Esophagus muscularis mucosa (tissue), 4 donors: ENCODE measurements around the gene MT1H. TPM values are rescaled to one million over a fixed set of nuclear protein-coding genes. Genes with fewer than 3 reads are reported as not detected.

ENCODE experiments used
- DNase-seq: peaks from one replicate; pipeline ENCODE4 v3.0.0-alpha.2; 2017; ENCODE audit errors: extremely low spot score
- H3K27ac ChIP-seq, 4 donors: fragments of 200-600 bp; sonication (generic); replicated peaks in 1 of 4; 1 replicate in 3 of 4; 2 replicates in 1 of 4; pipeline ENCODE4 v1.5.1; 2016 to 2019; ENCODE audit warnings: mild to moderate bottlenecking in 1 of 4
- H3K27me3 ChIP-seq, 4 donors: fragments of 200-600 bp; sonication (generic); one replicate each; pipeline versions ENCODE4 v1.5.1 to v1.6.0; 2016 to 2019
- H3K36me3 ChIP-seq, 4 donors: fragments of 200-600 bp; sonication (generic); one replicate each; pipeline ENCODE4 v1.5.1; 2016 to 2019
- H3K4me1 ChIP-seq, 4 donors: fragments of 200-600 bp; sonication (generic); one replicate each; pipeline ENCODE4 v1.5.1; 2016 to 2019
- H3K4me3 ChIP-seq, 4 donors: fragments of 200-600 bp; sonication (generic); 1 replicate in 2 of 4; 2 replicates in 2 of 4; pipeline ENCODE4 v1.5.1; 2016 to 2019; ENCODE audit warnings: mild to moderate bottlenecking in 4 of 4, moderate library complexity in 1 of 4
- H3K9me3 ChIP-seq, 4 donors: fragments of 200-600 bp; sonication (generic); 1 replicate in 3 of 4; 2 replicates in 1 of 4; pipeline ENCODE4 v1.5.1; 2016 to 2019
- EP300 ChIP-seq: sonication (generic); formaldehyde crosslinking; IDR thresholded peaks from one replicate; pipeline ENCODE4 v1.6.1; 2017; ENCODE audit warnings: antibody characterized with exemption
- POLR2A ChIP-seq: fragments of 450-650 bp; IDR thresholded peaks from one replicate; pipeline ENCODE4 v1.6.1; 2017; ENCODE audit warnings: antibody characterized with exemption, moderate library complexity, mild to moderate bottlenecking, low read depth
- POLR2AphosphoS5 ChIP-seq, 2 donors: sonication (generic); formaldehyde crosslinking; IDR thresholded peaks; one replicate each; pipeline ENCODE4 v1.6.1; 2017; ENCODE audit warnings: antibody characterized with exemption in 2 of 2
- WGBS: methylation state at CpG from one replicate; pipeline ENCODE4 v1.1.5; 2018; 5-methylcytosine and 5-hydroxymethylcytosine counted together
- intact Hi-C: fragments of 100-400 bp; cut with DNase I; formaldehyde crosslinking; loops from one replicate; pipeline ENCODE4 v1.15.1; 2023
- total RNA-seq, 4 donors: library from RNA; depleted of rRNA; stranded (reverse); fragments of >200 nt; gene quantifications; one replicate each; pipeline versions ENCODE4 v1.1.0 to v1.2.1, GENCODE V29; 2016
- TF ChIP-seq, protein P1 (sequence below), 3 experiments: fragments of 200-600 bp in 2 of 3; fragments of 450-650 bp in 1 of 3; sonication (generic) in 2 of 3; IDR thresholded peaks; one replicate each; pipeline ENCODE4 v1.5.1; 2017 to 2019; ENCODE audit warnings: antibody characterized with exemption in 3 of 3, mild to moderate bottlenecking in 2 of 3, moderate library complexity in 1 of 3

Gene MT1H
- total RNA-seq, 4 donors from 2014 or later, result not detected

DNA sequence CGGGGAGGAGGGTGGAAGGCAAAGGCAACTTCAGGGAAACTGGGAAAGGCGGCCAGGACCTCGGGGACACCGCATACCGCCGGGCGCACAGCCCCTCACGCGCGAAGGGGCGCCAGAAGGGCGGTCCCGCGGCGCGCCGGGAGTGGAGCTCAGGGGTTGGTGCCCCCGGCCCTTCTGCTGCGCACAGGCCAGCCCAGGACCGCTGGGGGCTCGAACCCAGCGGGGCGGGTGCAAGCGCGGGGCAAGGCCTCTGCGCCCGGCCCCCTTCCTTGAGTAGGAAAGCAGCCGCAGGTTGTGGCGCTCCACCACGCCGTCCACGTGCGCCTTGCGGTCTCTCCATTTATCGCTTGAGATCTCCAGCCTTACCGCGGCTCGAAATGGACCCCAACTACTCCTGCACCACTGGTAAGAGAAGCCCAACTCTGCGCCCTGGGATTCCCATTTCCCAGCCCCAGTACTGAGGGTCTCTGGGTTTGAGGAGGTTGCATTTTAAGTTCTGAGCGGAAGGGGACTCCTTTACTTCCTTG, 34.1 kb upstream of the MT1H start:
- peak overlapping the region; percentile 22 to 66 (median 46) for H3K4me3 ChIP-seq
- peaks cover 0 to 83% (median 20%) of the 10 kb centered on the region in 4 donors for H3K27me3 ChIP-seq

DNA sequence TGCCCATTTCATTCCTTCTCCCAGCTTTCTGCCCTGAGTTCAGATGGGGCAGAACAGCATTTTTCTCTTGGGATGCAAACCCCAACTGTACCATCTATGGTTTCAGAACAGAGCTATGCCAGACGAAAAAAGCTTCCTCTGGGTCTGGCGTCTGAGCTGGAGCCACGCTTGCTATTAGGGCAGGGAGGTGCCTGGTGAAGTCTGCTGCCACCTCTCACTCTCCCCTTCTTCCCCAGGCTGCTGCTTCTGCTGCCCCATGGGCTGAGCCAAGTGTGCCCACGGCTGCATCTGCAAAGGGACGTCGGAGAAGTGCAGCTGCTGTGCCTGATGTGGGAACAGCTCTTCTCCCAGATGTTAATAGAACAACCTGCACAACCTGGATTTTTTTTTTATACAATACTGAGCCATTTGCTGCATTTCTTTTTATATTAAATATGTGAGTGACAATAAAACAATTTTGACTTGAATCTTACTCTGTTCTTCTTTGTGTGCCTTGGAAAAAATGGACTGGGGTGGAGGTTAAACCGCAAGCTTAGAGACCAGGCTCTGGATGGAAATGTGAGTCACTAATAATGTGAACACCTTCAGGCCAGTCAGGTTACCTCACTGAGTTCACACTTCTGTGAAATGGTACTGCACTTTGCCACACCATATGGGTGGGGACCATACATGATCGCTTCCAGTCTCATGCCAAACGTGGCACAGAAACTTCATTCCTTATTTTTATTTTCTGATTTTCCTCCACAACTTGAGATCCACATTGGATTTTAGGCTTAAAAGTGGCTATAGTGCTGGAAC, 32.8 kb upstream of the MT1H start:
- WGBS, result 70% methylated on average over 8 of the region's 9 CpGs

More for the DNA sequence above, 34.1 kb upstream of the MT1H start:
- TF ChIP-seq EP300, result no peak
- TF ChIP-seq POLR2A, result no peak
- TF ChIP-seq, protein P1, sequence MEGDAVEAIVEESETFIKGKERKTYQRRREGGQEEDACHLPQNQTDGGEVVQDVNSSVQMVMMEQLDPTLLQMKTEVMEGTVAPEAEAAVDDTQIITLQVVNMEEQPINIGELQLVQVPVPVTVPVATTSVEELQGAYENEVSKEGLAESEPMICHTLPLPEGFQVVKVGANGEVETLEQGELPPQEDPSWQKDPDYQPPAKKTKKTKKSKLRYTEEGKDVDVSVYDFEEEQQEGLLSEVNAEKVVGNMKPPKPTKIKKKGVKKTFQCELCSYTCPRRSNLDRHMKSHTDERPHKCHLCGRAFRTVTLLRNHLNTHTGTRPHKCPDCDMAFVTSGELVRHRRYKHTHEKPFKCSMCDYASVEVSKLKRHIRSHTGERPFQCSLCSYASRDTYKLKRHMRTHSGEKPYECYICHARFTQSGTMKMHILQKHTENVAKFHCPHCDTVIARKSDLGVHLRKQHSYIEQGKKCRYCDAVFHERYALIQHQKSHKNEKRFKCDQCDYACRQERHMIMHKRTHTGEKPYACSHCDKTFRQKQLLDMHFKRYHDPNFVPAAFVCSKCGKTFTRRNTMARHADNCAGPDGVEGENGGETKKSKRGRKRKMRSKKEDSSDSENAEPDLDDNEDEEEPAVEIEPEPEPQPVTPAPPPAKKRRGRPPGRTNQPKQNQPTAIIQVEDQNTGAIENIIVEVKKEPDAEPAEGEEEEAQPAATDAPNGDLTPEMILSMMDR (IDR thresholded peaks at IDR 0.05), result no peak
- TF ChIP-seq POLR2AphosphoS5 (IDR thresholded peaks at IDR 0.05), result no peak
- no peak for DNase-seq
- H3K4me1 ChIP-seq, result peaks cover 18 to 61% (median 52%) of the 10 kb centered on the region in 4 donors
- WGBS, result 29% methylated on average over 15 of the region's 40 CpGs
- intact Hi-C loops, result loop anchor here (5.0 kb wide), 1 partner anchor 47 kb away; the partner anchor contains the start of gene MT1X
- no peaks in the 10 kb centered on the region for H3K36me3 ChIP-seq
- no peak overlapping the region for H3K27ac ChIP-seq
- no peaks in the 10 kb centered on the region for H3K9me3 ChIP-seq

DNA sequence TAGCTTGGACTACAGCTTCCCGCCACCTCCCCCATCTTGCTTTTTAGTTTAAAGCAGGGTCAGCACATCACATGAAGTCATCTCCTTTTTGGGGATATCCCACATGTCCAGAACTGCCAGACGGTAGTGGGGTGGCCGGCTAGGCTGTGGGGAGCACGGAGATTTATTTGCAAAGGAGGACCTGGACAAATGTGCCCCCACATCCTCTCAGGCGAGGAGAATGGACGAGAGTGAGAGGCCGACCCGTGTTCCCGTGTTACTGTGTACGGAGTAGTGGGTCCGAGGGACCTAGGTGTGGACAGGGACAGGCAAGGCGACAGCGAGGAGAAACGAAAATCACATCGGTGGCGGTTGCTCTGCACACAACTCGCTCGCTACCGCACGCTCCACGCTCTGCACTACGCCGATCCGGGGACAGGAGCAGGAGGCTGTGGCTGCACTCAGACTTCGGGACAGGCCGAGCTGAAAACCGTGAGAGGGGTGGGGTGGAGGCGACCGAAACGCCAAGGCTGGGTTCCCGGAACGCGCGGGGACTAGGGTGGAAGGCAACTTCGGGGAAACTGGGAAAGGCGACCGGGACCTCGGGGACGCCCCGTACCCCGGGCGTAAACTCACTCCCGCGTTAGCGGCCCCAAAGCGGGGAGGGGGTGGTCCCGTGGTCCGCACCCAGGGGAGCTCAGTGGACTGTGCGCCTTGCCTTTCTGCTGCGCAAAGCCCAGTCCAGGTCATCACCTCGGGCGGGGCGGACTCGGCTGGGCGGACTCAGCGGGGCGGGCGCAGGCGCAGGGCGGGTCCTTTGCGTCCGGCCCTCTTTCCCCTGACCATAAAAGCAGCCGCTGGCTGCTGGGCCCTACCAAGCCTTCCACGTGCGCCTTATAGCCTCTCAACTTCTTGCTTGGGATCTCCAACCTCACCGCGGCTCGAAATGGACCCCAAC, 31.5 kb upstream of the MT1H start, which contains the start of gene MT1A:
Gene MT1A, plus strand, starts transcription at position 853 of the 937 bp plus-strand sequence. Its CDS starts 73 bp downstream, at position 926.
- no peaks in the 10 kb centered on the region for H3K9me3 ChIP-seq
- no peak for DNase-seq
- WGBS, result 22% methylated on average over 57 of the region's 68 CpGs
- peak; percentile 82 to 89 for TF ChIP-seq POLR2AphosphoS5 (IDR thresholded peaks at IDR 0.05)
- TF ChIP-seq EP300, result peak; percentile 72
- TF ChIP-seq, protein P1 (IDR thresholded peaks at IDR 0.05), result no peak
- TF ChIP-seq POLR2A, result peak; percentile 48
- intact Hi-C loops, result loop anchor here (5.0 kb wide), 1 partner anchor 44 kb away; the partner anchor contains the start of gene MT1X
- peak within 1 kb of the TSS; percentile 48 to 70 (median 64) for H3K27ac ChIP-seq
- H3K4me3 ChIP-seq, result peak within 1 kb of the TSS; percentile 51 to 61 (median 56)
- H3K36me3 ChIP-seq, result no peaks in the 10 kb centered on the region
- H3K4me1 ChIP-seq, result peaks cover 18 to 50% (median 41%) of the 10 kb centered on the region in 4 donors
- peaks cover 0 to 98% (median 20%) of the 10 kb centered on the region in 4 donors for H3K27me3 ChIP-seq

More for the DNA sequence above, 32.8 kb upstream of the MT1H start:
- no peaks in the 10 kb centered on the region for H3K9me3 ChIP-seq
- TF ChIP-seq POLR2A (no peak), EP300 (no peak), POLR2AphosphoS5 (IDR thresholded peaks at IDR 0.05) (no peak)
- TF ChIP-seq, protein P1 (IDR thresholded peaks at IDR 0.05), result no peak
- intact Hi-C loops, result loop anchor here (5.0 kb wide), 1 partner anchor 45 kb away; the partner anchor contains the start of gene MT1X
- peak overlapping the region in 1 of 4 donors; percentile 70 for H3K27ac ChIP-seq
- no peak overlapping the region for H3K4me3 ChIP-seq
- DNase-seq, result no peak
- peaks cover 0 to 96% (median 20%) of the 10 kb centered on the region in 4 donors for H3K27me3 ChIP-seq
- no peaks in the 10 kb centered on the region for H3K36me3 ChIP-seq
- peaks cover 18 to 58% (median 50%) of the 10 kb centered on the region in 4 donors for H3K4me1 ChIP-seq

DNA sequence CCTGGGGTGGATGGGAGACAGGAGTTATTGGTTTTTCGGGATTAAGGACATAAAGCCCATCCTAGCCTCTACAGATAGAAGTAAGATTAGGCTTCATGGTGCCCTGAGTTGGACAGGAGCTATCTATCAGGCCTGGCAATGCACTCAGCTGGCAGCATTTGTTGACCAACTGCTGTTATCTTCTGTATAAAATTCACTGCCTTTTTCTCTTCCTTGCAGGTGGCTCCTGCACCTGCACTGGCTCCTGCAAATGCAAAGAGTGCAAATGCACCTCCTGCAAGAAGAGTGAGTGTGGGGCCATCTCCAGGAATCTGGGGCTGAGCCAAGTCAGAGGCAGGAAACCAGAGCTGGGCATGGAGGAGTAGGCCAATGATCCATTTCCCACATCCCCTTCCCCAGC, 30.6 kb upstream of the MT1H start:
- Histone ChIP-seq H3K4me3 (peak overlapping the region in 2 of 4 donors; percentile 51 to 61), H3K27ac (peak overlapping the region in 1 of 4 donors; percentile 70), H3K36me3 (no peaks in the 10 kb centered on the region), H3K27me3 (peaks cover 0 to 99% (median 20%) of the 10 kb centered on the region in 4 donors), H3K4me1 (peaks cover 18 to 53% (median 46%) of the 10 kb centered on the region in 4 donors), H3K9me3 (no peaks in the 10 kb centered on the region)
- 58% methylated on average over 1 of the region's 1 CpG for WGBS
- no peak for DNase-seq
- intact Hi-C loops, result loop anchor here (5.0 kb wide), 1 partner anchor 43 kb away; the partner anchor contains the start of gene MT1X
- TF ChIP-seq POLR2AphosphoS5 (IDR thresholded peaks at IDR 0.05), result no peak
